ENCODE results near the gene KCNS3.

GRCh38 chr2:17976871-17977746 is 98.6 kb downstream of the KCNS3 start:
- no peak for TF ChIP-seq NFRKB (IDR thresholded peaks at IDR 0.05)
- TF ChIP-seq BHLHE40 (IDR thresholded peaks at IDR 0.05; ENCODE audit: borderline replicate concordance): no peak
- TF ChIP-seq PKNOX1 (IDR thresholded peaks at IDR 0.05): no peak
- TF ChIP-seq L3MBTL2 (conservative IDR thresholded peaks at IDR 0.05): no peak
- TF ChIP-seq SUZ12 (IDR thresholded peaks at IDR 0.05): no peak
- no peak for TF ChIP-seq FOXA1 (IDR thresholded peaks at IDR 0.05)
- TF ChIP-seq TARDBP (IDR thresholded peaks at IDR 0.05): no peak
- no peak for TF ChIP-seq FOXM1 (IDR thresholded peaks at IDR 0.05; ENCODE audit: borderline replicate concordance)
- TF ChIP-seq SP1 (IDR thresholded peaks at IDR 0.05): no peak
- no peak for TF ChIP-seq FOXK2 (IDR thresholded peaks at IDR 0.05)
- TF ChIP-seq ARNT (IDR thresholded peaks at IDR 0.05): no peak

Measured in HEK293T (cell line).